Liver (tissue), 9 donors: Measurements from ENCODE around the gene DIO3. TPM values are rescaled to one million over a fixed set of nuclear protein-coding genes. Genes with fewer than 3 reads are reported as not detected.

Experiments used
- DNase-seq: peaks from one replicate; pipeline ENCODE4 v3.0.0-alpha.2; 2017; ENCODE audit warnings: low spot score
- H3K27ac ChIP-seq, 2 donors: one replicate each; pipeline ENCODE4 v1.7.0; 2013; ENCODE audit warnings: inconsistent platforms in 2 of 2, low read length in 2 of 2, control low read depth in 1 of 2, low read depth in 1 of 2, mild to moderate bottlenecking in 1 of 2
- H3K27me3 ChIP-seq, 4 donors: one replicate each; pipeline versions ENCODE4 v1.6.1 to v1.7.0; 2013; ENCODE audit warnings: low read length in 3 of 4, inconsistent platforms in 1 of 4, mild to moderate bottlenecking in 1 of 4, moderate library complexity in 1 of 4; ENCODE audit not compliant: control insufficient read depth in 4 of 4, insufficient read depth in 4 of 4
- H3K36me3 ChIP-seq, 4 donors: one replicate each; pipeline versions ENCODE4 v1.6.1 to v1.7.0; 2013; ENCODE audit warnings: low read length in 3 of 4, mild to moderate bottlenecking in 3 of 4, low read depth in 1 of 4, moderate library complexity in 1 of 4; ENCODE audit not compliant: control insufficient read depth in 4 of 4, insufficient read depth in 3 of 4
- H3K4me1 ChIP-seq, 4 donors: one replicate each; pipeline versions ENCODE4 v1.6.1 to v1.7.0; 2013; ENCODE audit warnings: low read length in 3 of 4, mild to moderate bottlenecking in 3 of 4, moderate library complexity in 1 of 4; ENCODE audit not compliant: control insufficient read depth in 4 of 4, insufficient read depth in 4 of 4
- H3K4me3 ChIP-seq, 3 donors: one replicate each; pipeline versions ENCODE4 v1.6.1 to v1.7.0; 2013; ENCODE audit warnings: low read length in 3 of 3, control low read depth in 1 of 3, low read depth in 1 of 3, mild to moderate bottlenecking in 1 of 3
- H3K9ac ChIP-seq, 2 donors: one replicate each; pipeline ENCODE4 v1.7.0; 2013; ENCODE audit warnings: low read length in 2 of 2, mild to moderate bottlenecking in 2 of 2, moderate library complexity in 2 of 2, control low read depth in 1 of 2, low read depth in 1 of 2
- H3K9me3 ChIP-seq, 4 donors: one replicate each; pipeline versions ENCODE4 v1.6.1 to v1.7.0; 2013; ENCODE audit warnings: low read length in 3 of 4; ENCODE audit not compliant: control insufficient read depth in 4 of 4
- ATF3 ChIP-seq: IDR thresholded peaks from 2 replicates; pipeline ENCODE4 v1.6.1; 2016; ENCODE audit warnings: antibody characterized with exemption
- CTCF ChIP-seq: fragments of 150-350 bp; IDR thresholded peaks from 2 replicates; pipeline ENCODE4 v1.5.1; 2017; ENCODE audit warnings: improper control_type of control experiment, low read depth, low read length; ENCODE audit not compliant: missing input control
- EGR1 ChIP-seq, 2 donors: IDR thresholded peaks; 2 replicates each; pipeline ENCODE4 v1.6.1; 2016 to 2018; ENCODE audit warnings: antibody characterized with exemption in 2 of 2, low read depth in 2 of 2
- GABPA ChIP-seq, 2 donors: IDR thresholded peaks in 1 of 2; conservative IDR thresholded peaks in 1 of 2; 2 replicates each; pipeline ENCODE4 v1.6.1; 2016; ENCODE audit warnings: antibody characterized with exemption in 2 of 2, mild to moderate bottlenecking in 1 of 2, moderate library complexity in 1 of 2
- HNF4A ChIP-seq, 2 donors: conservative IDR thresholded peaks; 2 replicates each; pipeline ENCODE4 v1.6.1; 2016; ENCODE audit warnings: antibody characterized with exemption in 2 of 2, mild to moderate bottlenecking in 2 of 2
- JUND ChIP-seq, 2 donors: IDR thresholded peaks; 2 replicates each; pipeline ENCODE4 v1.6.1; 2016; ENCODE audit warnings: antibody characterized with exemption in 2 of 2
- MAX ChIP-seq: IDR thresholded peaks from 2 replicates; pipeline ENCODE4 v1.6.1; 2016; ENCODE audit warnings: antibody characterized with exemption
- NR2F2 ChIP-seq: IDR thresholded peaks from 2 replicates; pipeline ENCODE4 v1.6.1; 2016; ENCODE audit warnings: antibody characterized with exemption
- RAD21 ChIP-seq, 2 donors: IDR thresholded peaks; 2 replicates each; pipeline ENCODE4 v1.6.1; 2016; ENCODE audit warnings: antibody characterized with exemption in 2 of 2, mild to moderate bottlenecking in 2 of 2
- REST ChIP-seq: IDR thresholded peaks from 2 replicates; pipeline ENCODE4 v1.6.1; 2016; ENCODE audit warnings: antibody characterized with exemption, mild to moderate bottlenecking
- RXRA ChIP-seq, 2 donors: IDR thresholded peaks; 2 replicates each; pipeline ENCODE4 v1.6.1; 2017 to 2018; ENCODE audit warnings: antibody characterized with exemption in 2 of 2, mild to moderate bottlenecking in 1 of 2
- SP1 ChIP-seq: IDR thresholded peaks from 2 replicates; pipeline ENCODE4 v1.6.1; 2018; ENCODE audit warnings: antibody characterized with exemption, mild to moderate bottlenecking
- TAF1 ChIP-seq: conservative IDR thresholded peaks from 2 replicates; pipeline ENCODE4 v1.6.1; 2016; ENCODE audit warnings: antibody characterized with exemption, mild to moderate bottlenecking
- ZBTB33 ChIP-seq: IDR thresholded peaks from 2 replicates; pipeline ENCODE4 v1.6.1; 2016; ENCODE audit warnings: antibody characterized with exemption
- WGBS: extraction: QIAGEN DNeasy Blood & Tissue Kit; methylation state at CpG from one replicate; pipeline ENCODE4 v1.1.7; 2013; 5-methylcytosine and 5-hydroxymethylcytosine counted together
- polyA plus RNA-seq, 2 donors: library from polyadenylated mRNA; stranded (reverse) in 1 of 2; unstranded in 1 of 2; fragments of 200-250 nt in 1 of 2; fragments of >200 nt in 1 of 2; fragmentation: Nextera tagmentation in 1 of 2; extraction: Ambion mirVana in 1 of 2; gene quantifications; one replicate each; pipeline versions ENCODE4 v1.2.1 to v1.2.3, GENCODE V29; 2013 to 2015
- total RNA-seq, 2 donors: library from RNA; depleted of rRNA; stranded (reverse); fragments of >200 nt; gene quantifications; one replicate each; pipeline ENCODE4 v1.2.3, GENCODE V29; 2014
- donor health status: healthy.
- donor health status: healthy.
- donor health status: healthy.
- donor health status: healthy.
- donor health status: healthy.

Gene DIO3
- total and polyA plus RNA-seq, 4 donors = 0.17 to 9.3 (median 0.51) TPM; not detected in 1

- Histone ChIP-seq H3K4me3 (peak overlapping the region in 2 of 3 donors; percentile 7 to 11), H3K27ac (no peak overlapping the region), H3K9ac (no peak overlapping the region), H3K27me3 (peaks cover 4 to 26% (median 22%) of the 10 kb centered on the region in 4 donors), H3K4me1 (peaks cover 2 to 6% (median 3%) of the 10 kb centered on the region in 4 donors), H3K36me3 (no peaks in the 10 kb centered on the region), H3K9me3 (peaks cover 7 to 13% (median 9%) of the 10 kb centered on the region in 4 donors)
- no peak for DNase-seq
- WGBS = 3% methylated on average over 51 of the region's 51 CpGs
- TF ChIP-seq GABPA (IDR thresholded peaks at IDR 0.05 in 1 of 2, conservative IDR thresholded peaks at IDR 0.05 in 1 of 2) (no peak), TAF1 (no peak), EGR1 (IDR thresholded peaks at IDR 0.05; ENCODE audit: low read depth in 2 of 2) (no peak), RXRA (IDR thresholded peaks at IDR 0.05) (no peak), MAX (no peak), CTCF (no peak), SP1 (no peak), RAD21 (IDR thresholded peaks at IDR 0.05) (no peak), REST (no peak)
Observed at GRCh38 chr14:101564819-101565698, 3.8 kb downstream of the DIO3 start.

- 83% methylated on average over 5 of the region's 5 CpGs for WGBS
- H3K27ac ChIP-seq = no peak overlapping the region
- H3K4me1 ChIP-seq = peaks cover 0 to 5% (median 2%) of the 10 kb centered on the region in 4 donors
- no peak overlapping the region for H3K9ac ChIP-seq
- no peak overlapping the region for H3K4me3 ChIP-seq
- H3K27me3 ChIP-seq = peaks cover 4 to 26% (median 17%) of the 10 kb centered on the region in 4 donors
- TF ChIP-seq NR2F2 (no peak), EGR1 (IDR thresholded peaks at IDR 0.05; ENCODE audit: low read depth in 2 of 2) (no peak), HNF4A (conservative IDR thresholded peaks at IDR 0.05) (no peak), ATF3 (no peak), ZBTB33 (no peak), GABPA (IDR thresholded peaks at IDR 0.05 in 1 of 2, conservative IDR thresholded peaks at IDR 0.05 in 1 of 2) (no peak), TAF1 (no peak), RAD21 (IDR thresholded peaks at IDR 0.05) (no peak), JUND (IDR thresholded peaks at IDR 0.05) (no peak)
- DNase-seq = no peak
- peaks cover 0 to 4% (median 1%) of the 10 kb centered on the region in 4 donors for H3K9me3 ChIP-seq
- no peaks in the 10 kb centered on the region for H3K36me3 ChIP-seq
Observed at GRCh38 chr14:101567252-101567651, 6.0 kb downstream of the DIO3 start.
